ENCODE measurements around the gene ACAT1. TPM values are rescaled to one million over a fixed set of nuclear protein-coding genes. Genes with fewer than 3 reads are reported as not detected.

ACAT1 gene
- total RNA-seq, 4 donors from 2014 or later, result 47.6 to 94.4 (median 85.2) TPM

GRCh38 chr11:108142304-108142703, 20.9 kb downstream of the ACAT1 start:
- no peaks in the 10 kb centered on the region for H3K4me1 ChIP-seq
- no peak overlapping the region for H3K27ac ChIP-seq
- no peak overlapping the region for H3K4me3 ChIP-seq
- no peaks in the 10 kb centered on the region for H3K27me3 ChIP-seq
- peaks cover 0 to 96% (median 26%) of the 10 kb centered on the region in 3 donors for H3K36me3 ChIP-seq
- intact Hi-C loops (cut with DNase I), result no loop called here
- TF ChIP-seq, protein P1, sequence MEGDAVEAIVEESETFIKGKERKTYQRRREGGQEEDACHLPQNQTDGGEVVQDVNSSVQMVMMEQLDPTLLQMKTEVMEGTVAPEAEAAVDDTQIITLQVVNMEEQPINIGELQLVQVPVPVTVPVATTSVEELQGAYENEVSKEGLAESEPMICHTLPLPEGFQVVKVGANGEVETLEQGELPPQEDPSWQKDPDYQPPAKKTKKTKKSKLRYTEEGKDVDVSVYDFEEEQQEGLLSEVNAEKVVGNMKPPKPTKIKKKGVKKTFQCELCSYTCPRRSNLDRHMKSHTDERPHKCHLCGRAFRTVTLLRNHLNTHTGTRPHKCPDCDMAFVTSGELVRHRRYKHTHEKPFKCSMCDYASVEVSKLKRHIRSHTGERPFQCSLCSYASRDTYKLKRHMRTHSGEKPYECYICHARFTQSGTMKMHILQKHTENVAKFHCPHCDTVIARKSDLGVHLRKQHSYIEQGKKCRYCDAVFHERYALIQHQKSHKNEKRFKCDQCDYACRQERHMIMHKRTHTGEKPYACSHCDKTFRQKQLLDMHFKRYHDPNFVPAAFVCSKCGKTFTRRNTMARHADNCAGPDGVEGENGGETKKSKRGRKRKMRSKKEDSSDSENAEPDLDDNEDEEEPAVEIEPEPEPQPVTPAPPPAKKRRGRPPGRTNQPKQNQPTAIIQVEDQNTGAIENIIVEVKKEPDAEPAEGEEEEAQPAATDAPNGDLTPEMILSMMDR (IDR thresholded peaks at IDR 0.05), result no peak
- no peak for TF ChIP-seq POLR2A (IDR thresholded peaks at IDR 0.05)
- H3K9me3 ChIP-seq, result no peaks in the 10 kb centered on the region
- 81 to 85% methylated on average over 7 of the region's 7 CpGs for WGBS, 2 donors
- no peak for DNase-seq

GRCh38 chr11:108144615-108145014, 23.2 kb downstream of the ACAT1 start:
- Histone ChIP-seq H3K36me3 (peaks cover 0 to 97% (median 29%) of the 10 kb centered on the region in 3 donors), H3K27ac (no peak overlapping the region), H3K27me3 (no peaks in the 10 kb centered on the region), H3K4me1 (no peaks in the 10 kb centered on the region), H3K4me3 (no peak overlapping the region), H3K9me3 (no peaks in the 10 kb centered on the region)
- intact Hi-C loops (cut with DNase I), result no loop called here
- no peak for DNase-seq
- TF ChIP-seq, protein P1 (IDR thresholded peaks at IDR 0.05), result no peak
- TF ChIP-seq POLR2A (IDR thresholded peaks at IDR 0.05), result no peak
- WGBS, 2 donors, result 81 to 90% methylated on average over 3 of the region's 3 CpGs

DNA sequence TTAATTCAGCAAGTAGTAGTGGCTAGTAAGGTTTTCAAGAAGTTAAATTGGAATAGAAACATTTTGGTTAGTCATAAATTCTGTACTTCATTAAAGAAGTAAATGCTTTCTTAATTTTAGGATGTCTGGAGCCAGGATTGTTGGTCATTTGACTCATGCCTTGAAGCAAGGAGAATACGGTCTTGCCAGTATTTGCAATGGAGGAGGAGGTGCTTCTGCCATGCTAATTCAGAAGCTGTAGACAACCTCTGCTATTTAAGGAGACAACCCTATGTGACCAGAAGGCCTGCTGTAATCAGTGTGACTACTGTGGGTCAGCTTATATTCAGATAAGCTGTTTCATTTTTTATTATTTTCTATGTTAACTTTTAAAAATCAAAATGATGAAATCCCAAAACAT, 25.8 kb downstream of the ACAT1 start:
- intact Hi-C loops (cut with DNase I), result no loop called here
- H3K4me1 ChIP-seq, result no peaks in the 10 kb centered on the region
- no peak overlapping the region for H3K4me3 ChIP-seq
- no peaks in the 10 kb centered on the region for H3K27me3 ChIP-seq
- no peaks in the 10 kb centered on the region for H3K9me3 ChIP-seq
- WGBS, 2 donors, result 67 to 80% methylated on average over 1 of the region's 1 CpG
- no peak overlapping the region for H3K27ac ChIP-seq
- DNase-seq, result no peak
- peaks cover 0 to 98% (median 29%) of the 10 kb centered on the region in 3 donors for H3K36me3 ChIP-seq
- TF ChIP-seq POLR2A (IDR thresholded peaks at IDR 0.05), result no peak
- TF ChIP-seq, protein P1 (IDR thresholded peaks at IDR 0.05), result no peak

- Histone ChIP-seq H3K4me1 (no peaks in the 10 kb centered on the region), H3K9me3 (no peaks in the 10 kb centered on the region), H3K36me3 (peaks cover 0 to 92% (median 22%) of the 10 kb centered on the region in 3 donors), H3K4me3 (no peak overlapping the region), H3K27me3 (no peaks in the 10 kb centered on the region), H3K27ac (no peak overlapping the region)
- TF ChIP-seq POLR2A (IDR thresholded peaks at IDR 0.05), result no peak
- TF ChIP-seq, protein P1 (IDR thresholded peaks at IDR 0.05), result no peak
- DNase-seq, result no peak
- intact Hi-C loops (cut with DNase I), result no loop called here
- 85 to 88% methylated on average over 3 of the region's 3 CpGs for WGBS, 2 donors
Measured at GRCh38 chr11:108148556-108148955, 27.2 kb downstream of the ACAT1 start.

- Histone ChIP-seq H3K27me3 (no peaks in the 10 kb centered on the region), H3K27ac (no peak overlapping the region), H3K36me3 (peaks cover 0 to 89% (median 7%) of the 10 kb centered on the region in 3 donors), H3K9me3 (no peaks in the 10 kb centered on the region), H3K4me1 (no peaks in the 10 kb centered on the region), H3K4me3 (no peak overlapping the region)
- 80% methylated on average over 2 of the region's 2 CpGs for WGBS, 2 donors
- TF ChIP-seq, protein P1 (IDR thresholded peaks at IDR 0.05), result no peak
- TF ChIP-seq POLR2A (IDR thresholded peaks at IDR 0.05), result no peak
- intact Hi-C loops (cut with DNase I), result no loop called here
- DNase-seq, result no peak
Measured at GRCh38 chr11:108154591-108154990, 33.2 kb downstream of the ACAT1 start.

Data from esophagus squamous epithelium (tissue), 5 donors.